Mucosa of rectum (tissue), 2 donors: ENCODE data around the gene DYNLT3.

Experiments used
- H3K27ac ChIP-seq, 2 donors: one replicate each; pipeline ENCODE4 v1.7.0; 2013; ENCODE audit warnings: inconsistent platforms in 2 of 2, low read depth in 2 of 2, low read length in 2 of 2
- H3K27me3 ChIP-seq, 2 donors: one replicate each; pipeline ENCODE4 v1.7.0; 2013; ENCODE audit warnings: low read length in 2 of 2; ENCODE audit not compliant: control insufficient read depth in 2 of 2, insufficient read depth in 2 of 2
- H3K36me3 ChIP-seq, 2 donors: one replicate each; pipeline ENCODE4 v1.7.0; 2013; ENCODE audit warnings: low read length in 2 of 2; ENCODE audit not compliant: control insufficient read depth in 2 of 2, insufficient read depth in 2 of 2
- H3K4me1 ChIP-seq, 2 donors: one replicate each; pipeline ENCODE4 v1.7.0; 2013; ENCODE audit warnings: low read length in 2 of 2, mild to moderate bottlenecking in 1 of 2; ENCODE audit not compliant: control insufficient read depth in 2 of 2, insufficient read depth in 2 of 2
- H3K4me3 ChIP-seq, 2 donors: one replicate each; pipeline ENCODE4 v1.7.0; 2013; ENCODE audit warnings: low read length in 2 of 2
- H3K9ac ChIP-seq, 2 donors: one replicate each; pipeline ENCODE4 v1.7.0; 2013; ENCODE audit warnings: low read length in 2 of 2, low read depth in 1 of 2, mild to moderate bottlenecking in 1 of 2
- H3K9me3 ChIP-seq, 2 donors: one replicate each; pipeline ENCODE4 v1.7.0; 2013; ENCODE audit warnings: low read length in 2 of 2; ENCODE audit not compliant: control insufficient read depth in 2 of 2
- donor health status: healthy.
- donor health status: Normal muscosa, but diverticular disease.

Gene DYNLT3

DNA sequence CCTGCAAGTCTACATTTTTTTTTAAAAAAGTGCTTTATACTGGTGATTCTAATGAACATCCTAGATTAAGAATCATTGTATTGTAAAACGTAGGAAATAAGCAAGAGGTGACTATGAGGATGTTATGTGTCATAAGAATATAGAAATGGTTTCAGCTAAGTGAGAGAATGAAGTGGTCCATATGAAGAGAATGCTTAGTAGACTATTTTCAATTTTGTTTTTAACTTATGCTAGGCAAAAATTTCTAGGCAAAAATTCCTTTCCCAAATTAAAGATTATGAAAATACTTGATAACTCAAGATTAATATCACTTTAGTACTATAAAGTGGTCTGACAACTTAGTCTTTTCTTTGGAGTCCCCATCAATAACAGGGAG is 825 bp downstream of the DYNLT3 start:
- Histone ChIP-seq H3K36me3 (no peaks in the 10 kb centered on the region), H3K27ac (peak overlapping the region in 1 of 2 donors; percentile 69), H3K27me3 (no peaks in the 10 kb centered on the region), H3K4me1 (no peaks in the 10 kb centered on the region), H3K9ac (peak overlapping the region; percentile 43 to 79), H3K4me3 (peak overlapping the region; percentile 72 to 74), H3K9me3 (no peaks in the 10 kb centered on the region)

GRCh38 chrX:37846141-37846540 is 1.2 kb downstream of the DYNLT3 start:
- H3K9ac ChIP-seq = no peak overlapping the region
- no peaks in the 10 kb centered on the region for H3K27me3 ChIP-seq
- no peak overlapping the region for H3K4me3 ChIP-seq
- no peak overlapping the region for H3K27ac ChIP-seq
- H3K4me1 ChIP-seq = no peaks in the 10 kb centered on the region
- H3K9me3 ChIP-seq = no peaks in the 10 kb centered on the region
- no peaks in the 10 kb centered on the region for H3K36me3 ChIP-seq

- no peaks in the 10 kb centered on the region for H3K36me3 ChIP-seq
- no peak overlapping the region for H3K4me3 ChIP-seq
- no peak overlapping the region for H3K27ac ChIP-seq
- no peaks in the 10 kb centered on the region for H3K27me3 ChIP-seq
- no peaks in the 10 kb centered on the region for H3K4me1 ChIP-seq
- H3K9ac ChIP-seq = no peak overlapping the region
- H3K9me3 ChIP-seq = no peaks in the 10 kb centered on the region
Observed at GRCh38 chrX:37844622-37845021, 2.7 kb downstream of the DYNLT3 start.

GRCh38 chrX:37840931-37841330 is 6.4 kb downstream of the DYNLT3 start:
- no peak overlapping the region for H3K9ac ChIP-seq
- no peaks in the 10 kb centered on the region for H3K27me3 ChIP-seq
- H3K9me3 ChIP-seq = no peaks in the 10 kb centered on the region
- H3K4me3 ChIP-seq = no peak overlapping the region
- H3K27ac ChIP-seq = no peak overlapping the region
- no peaks in the 10 kb centered on the region for H3K36me3 ChIP-seq
- no peaks in the 10 kb centered on the region for H3K4me1 ChIP-seq

DNA sequence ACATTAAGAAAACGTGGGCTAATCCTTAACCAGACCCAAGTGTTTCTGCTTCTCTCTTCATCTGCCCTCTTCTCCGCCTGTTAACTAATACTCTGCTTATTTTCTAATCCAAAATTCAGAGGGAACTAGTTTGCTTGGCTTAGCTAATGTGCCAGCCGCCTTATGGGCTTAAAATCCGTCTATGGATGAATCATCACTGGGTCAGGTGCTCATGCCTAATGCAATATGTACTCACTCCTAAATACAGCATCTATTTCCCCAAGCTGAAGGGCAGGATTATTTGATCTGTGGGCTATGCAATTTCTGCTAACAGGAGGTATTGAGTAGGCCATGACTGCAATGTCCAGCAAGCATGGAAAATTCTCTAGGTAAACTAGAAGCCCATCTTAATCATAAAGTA is 12.4 kb downstream of the DYNLT3 start:
- no peak overlapping the region for H3K4me3 ChIP-seq
- H3K27me3 ChIP-seq = no peaks in the 10 kb centered on the region
- H3K9ac ChIP-seq = no peak overlapping the region
- no peaks in the 10 kb centered on the region for H3K4me1 ChIP-seq
- H3K9me3 ChIP-seq = no peaks in the 10 kb centered on the region
- no peak overlapping the region for H3K27ac ChIP-seq
- no peaks in the 10 kb centered on the region for H3K36me3 ChIP-seq

GRCh38 chrX:37830371-37830770 is 17.0 kb downstream of the DYNLT3 start:
- no peaks in the 10 kb centered on the region for H3K27me3 ChIP-seq
- H3K27ac ChIP-seq = no peak overlapping the region
- no peaks in the 10 kb centered on the region for H3K9me3 ChIP-seq
- no peaks in the 10 kb centered on the region for H3K4me1 ChIP-seq
- no peaks in the 10 kb centered on the region for H3K36me3 ChIP-seq
- H3K4me3 ChIP-seq = no peak overlapping the region
- no peak overlapping the region for H3K9ac ChIP-seq

DNA sequence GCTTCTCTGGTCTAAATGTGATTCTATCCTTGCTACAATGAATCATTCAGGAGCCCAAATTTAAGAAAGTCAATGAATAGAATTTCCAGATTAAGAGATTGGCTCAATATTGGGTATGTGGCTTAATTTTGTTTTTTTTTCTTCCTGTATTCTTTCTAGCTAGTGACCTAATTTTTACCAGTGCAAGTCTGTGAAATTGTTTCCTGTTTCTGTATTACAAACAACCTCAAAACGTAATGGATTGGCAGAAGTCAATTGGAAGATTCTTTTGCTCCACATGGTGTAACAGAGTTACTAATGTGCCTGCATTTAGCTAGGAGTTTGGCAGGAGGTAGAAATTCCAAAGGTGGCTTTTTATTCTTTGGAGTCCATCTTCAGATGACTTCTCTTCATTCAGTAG is 17.6 kb downstream of the DYNLT3 start:
- H3K9ac ChIP-seq = no peak overlapping the region
- H3K27me3 ChIP-seq = no peaks in the 10 kb centered on the region
- peaks cover 0 to 5% of the 10 kb centered on the region in 2 donors for H3K4me1 ChIP-seq
- no peaks in the 10 kb centered on the region for H3K9me3 ChIP-seq
- H3K4me3 ChIP-seq = no peak overlapping the region
- no peaks in the 10 kb centered on the region for H3K36me3 ChIP-seq
- no peak overlapping the region for H3K27ac ChIP-seq

DNA sequence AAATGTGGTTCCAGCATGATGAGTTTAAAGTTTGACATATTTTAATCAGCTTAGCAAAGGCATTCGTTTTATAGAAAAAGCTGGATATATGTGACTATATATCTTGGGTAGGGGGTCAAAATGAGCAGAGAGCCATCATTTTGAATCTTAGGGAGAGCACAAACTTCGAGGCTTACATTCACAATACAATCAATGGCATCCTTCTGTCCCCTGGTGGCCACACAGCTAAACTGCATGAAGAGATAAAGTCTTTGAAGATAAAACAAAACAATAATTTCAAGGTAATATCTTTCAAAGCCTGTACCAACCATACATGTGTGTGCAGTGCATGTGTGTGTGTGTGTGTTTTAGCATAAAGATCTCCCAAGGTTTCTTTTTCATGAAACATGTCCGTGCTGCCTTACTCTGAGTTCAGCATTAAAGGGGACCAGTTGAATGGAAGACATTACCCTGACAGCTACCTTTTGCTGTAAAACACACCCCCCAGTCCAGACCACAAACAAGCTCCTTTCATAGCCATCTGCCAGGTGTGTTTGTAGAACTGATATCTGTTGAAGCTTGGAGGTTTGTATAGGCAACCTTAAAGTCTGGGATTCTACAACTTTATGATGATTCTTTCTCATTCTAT is 22.0 kb downstream of the DYNLT3 start:
- H3K27ac ChIP-seq = no peak overlapping the region
- H3K27me3 ChIP-seq = no peaks in the 10 kb centered on the region
- no peak overlapping the region for H3K4me3 ChIP-seq

GRCh38 chrX:37824491-37825214 is 22.7 kb downstream of the DYNLT3 start:
- Histone ChIP-seq H3K27me3 (no peaks in the 10 kb centered on the region), H3K27ac (no peak overlapping the region), H3K4me3 (no peak overlapping the region), H3K9ac (no peak overlapping the region), H3K4me1 (peaks cover 0 to 5% of the 10 kb centered on the region in 2 donors), H3K36me3 (no peaks in the 10 kb centered on the region), H3K9me3 (no peaks in the 10 kb centered on the region)

More for the DNA sequence above, 22.0 kb downstream of the DYNLT3 start:
- Histone ChIP-seq H3K9ac (no peak overlapping the region), H3K4me1 (peaks cover 0 to 5% of the 10 kb centered on the region in 2 donors), H3K9me3 (no peaks in the 10 kb centered on the region), H3K36me3 (no peaks in the 10 kb centered on the region)

- Histone ChIP-seq H3K9ac (no peak overlapping the region), H3K27ac (no peak overlapping the region), H3K9me3 (no peaks in the 10 kb centered on the region), H3K36me3 (no peaks in the 10 kb centered on the region), H3K27me3 (peaks cover 4 to 5% of the 10 kb centered on the region in 2 donors), H3K4me3 (no peak overlapping the region), H3K4me1 (peaks cover 4 to 5% of the 10 kb centered on the region in 2 donors)
Observed at GRCh38 chrX:37820646-37821045, 26.7 kb downstream of the DYNLT3 start.
